H1 (cell line): ENCODE measurements around the gene FBN1. TPM values are rescaled to one million over a fixed set of nuclear protein-coding genes. Genes with fewer than 3 reads are reported as not detected.

Experiments used
- CTCF ChIA-PET: fragments of 300-600 bp; sonication (Branson Sonifier 250); formaldehyde crosslinking; loops from one replicate; lab custom pipeline; 2021; ENCODE audit not compliant: partially characterized antibody; lab: Charles Lee
- POLR2A ChIA-PET: fragments of 300-600 bp; sonication (Branson Sonifier 250); formaldehyde crosslinking; loops from one replicate; lab custom pipeline; 2021; ENCODE audit warnings: inconsistent platforms; ENCODE audit not compliant: partially characterized antibody; lab: Charles Lee
- DNase-seq, 2 experiments: peaks; one replicate each; pipeline versions ENCODE4 v3.0.0 to v3.0.0-alpha.2; 2010 to 2022; ENCODE audit warnings: low spot score in 2 of 2, low read depth in 1 of 2, mixed read lengths in 1 of 2
- FAIRE-seq: peaks from 2 replicates; lab custom pipeline; 2011; peaks lifted over from hg19 to GRCh38; lab: Jason Lieb, UNC
- H2AFZ ChIP-seq: 2 replicates; pipeline ENCODE4 v1.8.1; 2012; ENCODE audit warnings: low read length, inconsistent platforms
- H2AK5ac ChIP-seq: 2 replicates; pipeline ENCODE4 v1.6.1; 2013; ENCODE audit warnings: low read depth, low read length
- H2BK120ac ChIP-seq: replicated peaks from 2 replicates; pipeline ENCODE3; 2013; ENCODE audit warnings: low read depth, low read length, inconsistent platforms
- H2BK12ac ChIP-seq: 2 replicates; pipeline ENCODE4 v1.6.1; 2013; ENCODE audit warnings: low read depth, low read length
- H2BK15ac ChIP-seq: 2 replicates; pipeline ENCODE4 v1.6.1; 2013; ENCODE audit warnings: low read length
- H2BK20ac ChIP-seq: 2 replicates; pipeline ENCODE4 v1.6.1; 2013; ENCODE audit warnings: low read length
- H2BK5ac ChIP-seq: 2 replicates; pipeline ENCODE4 v1.6.1; 2013; ENCODE audit warnings: low read depth, low read length
- H3K14ac ChIP-seq: 2 replicates; pipeline ENCODE4 v1.6.1; 2013; ENCODE audit warnings: inconsistent platforms; ENCODE audit not compliant: insufficient read length
- H3K18ac ChIP-seq: 2 replicates; pipeline ENCODE4 v1.6.1; 2013; ENCODE audit warnings: low read length; ENCODE audit errors: extremely low read depth
- H3K23ac ChIP-seq: 2 replicates; pipeline ENCODE4 v1.6.1; 2013; ENCODE audit warnings: inconsistent platforms; ENCODE audit not compliant: insufficient read length
- H3K23me2 ChIP-seq: 2 replicates; pipeline ENCODE4 v1.6.1; 2013; ENCODE audit warnings: low read depth, low read length
- H3K27ac ChIP-seq: 2 replicates; pipeline ENCODE4 v1.6.1; 2011; ENCODE audit warnings: low read depth, low read length, inconsistent platforms
- H3K27me3 ChIP-seq, 4 experiments: replicated peaks in 1 of 4; 1 replicate in 1 of 4; 2 replicates in 3 of 4; pipeline versions ENCODE4 v1.6.1 to v1.8.1; 2011 to 2013; ENCODE audit warnings: low read length in 3 of 4, mild to moderate bottlenecking in 3 of 4, inconsistent platforms in 2 of 4, mixed read lengths in 2 of 4, moderate library complexity in 1 of 4; ENCODE audit not compliant: control insufficient read depth in 3 of 4, insufficient read depth in 3 of 4; ENCODE audit errors: extremely low read depth in 1 of 4
- H3K36me3 ChIP-seq, 4 experiments: 2 replicates each; pipeline versions ENCODE4 v1.6.1 to v1.8.1; 2011 to 2013; ENCODE audit warnings: mild to moderate bottlenecking in 4 of 4, low read length in 3 of 4, moderate library complexity in 2 of 4, control low read depth in 1 of 4, inconsistent platforms in 1 of 4; ENCODE audit not compliant: insufficient read depth in 4 of 4, control insufficient read depth in 2 of 4
- H3K4ac ChIP-seq: replicated peaks from 2 replicates; pipeline ENCODE3; 2013; ENCODE audit warnings: low read length, low read depth, mixed read lengths, inconsistent platforms; ENCODE audit not compliant: insufficient read length
- H3K4me1 ChIP-seq, 4 experiments: replicated peaks in 1 of 4; 1 replicate in 1 of 4; 2 replicates in 3 of 4; pipeline versions ENCODE4 v1.6.1 to v1.8.1; 2011 to 2013; ENCODE audit warnings: low read length in 3 of 4, inconsistent platforms in 2 of 4, mixed read lengths in 1 of 4; ENCODE audit not compliant: insufficient read depth in 4 of 4, control insufficient read depth in 3 of 4
- H3K4me2 ChIP-seq, 2 experiments: 2 replicates each; pipeline versions ENCODE4 v1.6.1 to v1.8.1; 2011 to 2013; ENCODE audit warnings: low read depth in 2 of 2, low read length in 2 of 2, control low read depth in 1 of 2, inconsistent platforms in 1 of 2, mild to moderate bottlenecking in 1 of 2; ENCODE audit not compliant: insufficient read depth in 1 of 2
- H3K4me3 ChIP-seq, 4 experiments: fragments of 200-600, 300-600 bp in 1 of 4; sonication (generic), shearing (Covaris generic), sonication (Bioruptor Twin) in 1 of 4; 2 replicates each; pipeline versions ENCODE4 v1.5.1 to v1.8.1; 2011 to 2016; ENCODE audit warnings: low read length in 4 of 4, low read depth in 3 of 4, control low read depth in 2 of 4, inconsistent platforms in 2 of 4, mild to moderate bottlenecking in 2 of 4, mixed read lengths in 1 of 4, moderate library complexity in 1 of 4; ENCODE audit not compliant: insufficient read depth in 2 of 4; ENCODE audit errors: extremely low read depth in 1 of 4
- H3K56ac ChIP-seq: replicated peaks from 2 replicates; pipeline ENCODE3; 2013; ENCODE audit warnings: low read depth, mild to moderate bottlenecking, mixed read lengths, low read length, inconsistent platforms; ENCODE audit not compliant: insufficient read length
- H3K79me1 ChIP-seq: 2 replicates; pipeline ENCODE4 v1.6.1; 2013; ENCODE audit warnings: low read depth, low read length, control low read depth
- H3K79me2 ChIP-seq, 2 experiments: 2 replicates each; pipeline versions ENCODE4 v1.6.1 to v1.8.1; 2012 to 2013; ENCODE audit warnings: low read length in 2 of 2, mild to moderate bottlenecking in 2 of 2, inconsistent platforms in 1 of 2; ENCODE audit not compliant: insufficient read depth in 2 of 2, control insufficient read depth in 1 of 2
- H3K9ac ChIP-seq, 4 experiments: replicated peaks in 1 of 4; 1 replicate in 1 of 4; 2 replicates in 3 of 4; pipeline versions ENCODE4 v1.6.1 to v1.8.1; 2011 to 2013; ENCODE audit warnings: low read depth in 3 of 4, low read length in 3 of 4, control low read depth in 2 of 4, mild to moderate bottlenecking in 2 of 4, moderate library complexity in 2 of 4, inconsistent platforms in 1 of 4; ENCODE audit errors: extremely low read depth in 1 of 4
- H3K9me3 ChIP-seq, 2 experiments: 2 replicates each; pipeline versions ENCODE4 v1.6.1 to v1.8.1; 2012 to 2013; ENCODE audit warnings: mild to moderate bottlenecking in 2 of 2, moderate library complexity in 2 of 2, control low read depth in 1 of 2, inconsistent platforms in 1 of 2, low read depth in 1 of 2, low read length in 1 of 2, mixed read lengths in 1 of 2; ENCODE audit not compliant: insufficient read depth in 2 of 2
- H4K20me1 ChIP-seq, 2 experiments: replicated peaks in 1 of 2; 2 replicates each; pipeline versions ENCODE3 to v1.8.1; 2011 to 2013; ENCODE audit warnings: inconsistent platforms in 2 of 2, low read length in 2 of 2, mild to moderate bottlenecking in 1 of 2; ENCODE audit not compliant: insufficient read depth in 2 of 2, control insufficient read depth in 1 of 2
- H4K5ac ChIP-seq: 2 replicates; pipeline ENCODE4 v1.6.1; 2013; ENCODE audit warnings: low read length, low read depth, mixed read lengths, inconsistent platforms; ENCODE audit not compliant: insufficient read length
- H4K8ac ChIP-seq: 2 replicates; pipeline ENCODE4 v1.8.0; 2013; ENCODE audit warnings: mild to moderate bottlenecking, moderate library complexity, low read length, inconsistent platforms; ENCODE audit not compliant: insufficient read depth; ENCODE audit errors: extremely low read depth
- H4K91ac ChIP-seq: replicated peaks from 2 replicates; pipeline ENCODE3; 2013; ENCODE audit warnings: low read length, mixed read lengths, inconsistent platforms; ENCODE audit not compliant: insufficient read length
- ATF2 ChIP-seq: IDR thresholded peaks from 2 replicates; pipeline ENCODE4 v1.6.1; 2012; ENCODE audit warnings: low read length, inconsistent platforms
- BRCA1 ChIP-seq: IDR thresholded peaks from 2 replicates; pipeline ENCODE4 v1.6.1; 2012; ENCODE audit warnings: low read depth, low read length, improper control_type of control experiment
- E2F6 ChIP-seq: IDR thresholded peaks from 2 replicates; pipeline ENCODE4 v1.6.1; 2012; ENCODE audit warnings: inconsistent platforms
- JUND ChIP-seq: IDR thresholded peaks from 2 replicates; pipeline ENCODE4 v1.6.1; 2011; ENCODE audit warnings: mild to moderate bottlenecking, improper control_type of control experiment, low read length
- KDM1A ChIP-seq: fragments of 200-600, 300-600 bp; sonication (generic); IDR thresholded peaks from 2 replicates; pipeline ENCODE4 v1.7.1; 2016; ENCODE audit warnings: mild to moderate bottlenecking, low read length, borderline replicate concordance
- KDM5A ChIP-seq: fragments of 200-600 bp; IDR thresholded peaks from 2 replicates; pipeline ENCODE4 v1.7.1; 2012; ENCODE audit warnings: mild to moderate bottlenecking, low read length, inconsistent platforms, mixed read lengths
- MAX ChIP-seq: IDR thresholded peaks from 2 replicates; pipeline ENCODE4 v1.6.1; 2012; ENCODE audit warnings: inconsistent platforms
- NANOG ChIP-seq: IDR thresholded peaks from 2 replicates; pipeline ENCODE4 v1.6.1; 2011; ENCODE audit warnings: low read length, low read depth, mild to moderate bottlenecking, inconsistent platforms; ENCODE audit not compliant: insufficient read depth, poor library complexity, severe bottlenecking
- POU5F1 ChIP-seq: IDR thresholded peaks from 2 replicates; pipeline ENCODE4 v1.6.1; 2011; ENCODE audit warnings: low read depth, mild to moderate bottlenecking, low read length, moderate library complexity
- RFX5 ChIP-seq: IDR thresholded peaks from 2 replicates; pipeline ENCODE4 v1.6.1; 2011; ENCODE audit warnings: low read depth, low read length, improper control_type of control experiment, borderline replicate concordance
- SUZ12 ChIP-seq: fragments of 200-600 bp; sonication (generic); IDR thresholded peaks from 2 replicates; pipeline ENCODE4 v1.6.1; 2012; ENCODE audit warnings: mild to moderate bottlenecking, inconsistent platforms, low read length, moderate library complexity, mixed read lengths
- TAF1 ChIP-seq: IDR thresholded peaks from 2 replicates; pipeline ENCODE4 v1.6.1; 2011; ENCODE audit warnings: mild to moderate bottlenecking, low read depth, low read length
- WGBS, 2 experiments: shearing (Covaris generic) in 1 of 2; methylation state at CpG; one replicate each; pipeline versions ENCODE4 v1.1.6 to v1.1.7; 2013 to 2015; ENCODE audit warnings: low lambda C conversion rate in 2 of 2, mixed read lengths in 2 of 2, inconsistent platforms in 1 of 2, low coverage in 1 of 2, missing lambda C conversion rate in 1 of 2; ENCODE audit not compliant: insufficient replicate concordance in 2 of 2, insufficient coverage in 1 of 2, insufficient read length in 1 of 2; ENCODE audit errors: extremely low coverage in 1 of 2, missing lambda C conversion rate in 1 of 2; 5-methylcytosine and 5-hydroxymethylcytosine counted together
- polyA plus RNA-seq, 7 experiments: library from polyadenylated mRNA; depleted of rRNA in 3 of 7; stranded (reverse) in 5 of 7; unstranded in 2 of 7; fragments of >200 nt in 5 of 7; fragments of 200-250 nt in 2 of 7; gene quantifications; 1 replicate in 5 of 7; 2 replicates in 1 of 7; 4 replicates in 1 of 7; pipeline versions ENCODE4 v1.2.1 to v1.2.3, GENCODE V29; 2011 to 2013; ENCODE audit warnings: missing spikeins in 2 of 7, mixed read lengths in 2 of 7
- total RNA-seq: library from RNA; stranded (reverse); fragmentation: NEBNext Ultra II Directional; extraction: Animal tissue kit (Norgen Biotek cat#: 25700); gene quantifications from 2 replicates; pipeline ENCODE4 v1.2.1, GENCODE V29; 2021

The FBN1 gene
- total and polyA plus RNA-seq, 2 of the 8 experiments (the other 6 are each of a cell fraction or from before 2014, with no cell fraction given) = 3.0 to 4.0 TPM

GRCh38 chr15:48533982-48534381 is 111.5 kb downstream of the FBN1 start:
- H3K27me3 ChIP-seq = no peaks in the 10 kb centered on the region
- no peak overlapping the region for H3K9ac ChIP-seq
- no peak overlapping the region for H3K4me3 ChIP-seq
- no peaks in the 10 kb centered on the region for H3K9me3 ChIP-seq
- no peak overlapping the region for H2BK120ac ChIP-seq
- H3K23ac ChIP-seq = no peak overlapping the region
- no peaks in the 10 kb centered on the region for H3K36me3 ChIP-seq
- H3K18ac ChIP-seq = no peak overlapping the region
- no peaks in the 10 kb centered on the region; the same call in 1 of the 2 replicates for H3K79me1 ChIP-seq
- no peaks in the 10 kb centered on the region for H3K79me2 ChIP-seq
- no peak overlapping the region for H2AFZ ChIP-seq
- H4K91ac ChIP-seq = no peak overlapping the region
- H4K20me1 ChIP-seq = no peaks in the 10 kb centered on the region
- H3K4me2 ChIP-seq = no peak overlapping the region
- H2BK20ac ChIP-seq = no peak overlapping the region
- H2AK5ac ChIP-seq = no peak overlapping the region
- no peak overlapping the region for H3K27ac ChIP-seq
- WGBS, 2 experiments = 95% methylated on average over 2 of the region's 2 CpGs; no CpG with 5 or more reads in 1 of the 2 experiments
- no peak overlapping the region for H4K5ac ChIP-seq
- CTCF ChIA-PET = no interaction called here
- FAIRE-seq (no peak), DNase-seq (no peak)
- no peak overlapping the region for H3K56ac ChIP-seq
- no peak overlapping the region for H2BK12ac ChIP-seq
- no peak overlapping the region for H2BK5ac ChIP-seq
- H4K8ac ChIP-seq = no peak overlapping the region
- POLR2A ChIA-PET = no interaction called here
- no peaks in the 10 kb centered on the region; the same call in 1 of the 2 replicates for H3K23me2 ChIP-seq
- H3K4me1 ChIP-seq = no peaks in the 10 kb centered on the region
- H3K4ac ChIP-seq = no peak overlapping the region
- no peak overlapping the region for H3K14ac ChIP-seq
- no peak overlapping the region for H2BK15ac ChIP-seq
- TF ChIP-seq E2F6 (no peak), MAX (no peak), ATF2 (no peak), TAF1 (no peak), KDM1A (no peak), POU5F1 (no peak), KDM5A (no peak), BRCA1 (no peak), SUZ12 (no peak), RFX5 (no peak), NANOG (no peak), JUND (no peak)
